ENCODE measurements around the gene DTNA.

Gene DTNA

DNA sequence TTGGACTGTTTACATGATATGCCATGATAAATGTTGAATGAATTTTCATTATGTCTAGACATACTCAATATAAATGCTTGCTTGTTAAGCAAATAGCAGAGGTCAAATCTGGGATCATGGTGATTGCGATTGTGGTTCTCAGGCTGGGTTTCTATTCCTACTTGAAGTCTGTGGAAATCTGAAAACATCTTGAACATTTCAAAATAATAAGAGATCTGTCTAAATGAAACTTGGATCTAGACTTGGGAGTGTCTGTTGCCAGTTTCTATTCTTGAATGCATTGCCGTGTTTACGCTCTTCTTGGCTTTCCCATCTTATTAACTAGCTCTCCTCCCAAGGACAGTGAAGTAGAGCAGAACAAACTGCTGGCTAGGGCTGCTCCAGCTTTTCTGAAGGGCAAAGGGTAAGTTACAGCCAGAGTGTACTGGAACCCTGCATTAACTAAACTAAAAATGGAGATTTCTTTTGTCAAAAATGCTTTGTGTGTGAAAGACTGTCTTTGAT lies 127.7 kb downstream of the DTNA start:
- Mint-ChIP-seq H3K27me3 (ENCODE audit: low read depth) (no peaks in the 10 kb centered on the region), H3K9me3 (no peaks in the 10 kb centered on the region), H3K36me3 (ENCODE audit: low read depth) (peaks cover 10% of the 10 kb centered on the region), H3K4me1 (peaks cover 30% of the 10 kb centered on the region), H3K4me3 (no peak overlapping the region), H3K27ac (peak overlapping the region; percentile 55 to 95 (median 85))
- no peak for TF ChIP-seq CTCF (IDR thresholded peaks at IDR 0.05; ENCODE audit: unreplicated experiment in 3 of 3)

DNA sequence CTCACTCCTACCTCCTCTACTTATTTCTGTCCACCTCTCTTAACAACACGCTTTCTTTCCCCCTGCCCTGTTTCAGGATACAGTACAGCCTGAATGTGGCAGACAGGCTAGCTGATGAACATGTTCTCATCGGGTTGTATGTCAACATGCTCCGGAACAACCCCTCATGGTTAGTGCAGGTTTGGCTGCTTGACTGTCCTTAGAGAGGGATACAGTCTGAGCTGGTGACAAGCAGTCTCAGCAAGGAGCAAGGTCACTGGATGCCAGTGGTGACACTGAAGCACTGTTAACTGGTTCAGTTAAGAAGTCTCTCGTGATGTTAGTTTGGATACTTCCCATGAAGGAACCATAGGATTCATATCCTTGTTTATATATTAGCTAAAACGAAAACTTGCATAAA lies 128.6 kb downstream of the DTNA start:
- no peak for TF ChIP-seq CTCF (IDR thresholded peaks at IDR 0.05; ENCODE audit: unreplicated experiment in 3 of 3)
- peak overlapping the region; percentile 37 to 95 (median 85) for H3K27ac Mint-ChIP-seq
- no peaks in the 10 kb centered on the region for H3K9me3 Mint-ChIP-seq

GRCh38 chr18:34840256-34840826 lies 130.2 kb downstream of the DTNA start:
- H3K36me3 Mint-ChIP-seq (ENCODE audit: low read depth) = peaks cover under 1% of the 10 kb centered on the region
- peaks cover 25% of the 10 kb centered on the region for H3K4me1 Mint-ChIP-seq
- no peaks in the 10 kb centered on the region for H3K9me3 Mint-ChIP-seq
- no peak overlapping the region for H3K4me3 Mint-ChIP-seq
- no peaks in the 10 kb centered on the region for H3K27me3 Mint-ChIP-seq (ENCODE audit: low read depth)
- peak overlapping the region in 1 of 3 experiments; percentile 61 for H3K27ac Mint-ChIP-seq
- TF ChIP-seq CTCF (IDR thresholded peaks at IDR 0.05; ENCODE audit: unreplicated experiment in 3 of 3) = no peak

More for the DNA sequence above, 128.6 kb downstream of the DTNA start:
- Mint-ChIP-seq H3K36me3 (ENCODE audit: low read depth) (peaks cover 5% of the 10 kb centered on the region), H3K4me1 (peaks cover 30% of the 10 kb centered on the region), H3K27me3 (ENCODE audit: low read depth) (no peaks in the 10 kb centered on the region), H3K4me3 (no peak overlapping the region)

GRCh38 chr18:34841891-34842290 lies 131.8 kb downstream of the DTNA start:
- no peaks in the 10 kb centered on the region for H3K27me3 Mint-ChIP-seq (ENCODE audit: low read depth)
- no peak for TF ChIP-seq CTCF (IDR thresholded peaks at IDR 0.05; ENCODE audit: unreplicated experiment in 3 of 3)
- peaks cover 3% of the 10 kb centered on the region for H3K36me3 Mint-ChIP-seq (ENCODE audit: low read depth)
- H3K4me3 Mint-ChIP-seq = no peak overlapping the region
- peaks cover 25% of the 10 kb centered on the region for H3K4me1 Mint-ChIP-seq
- H3K9me3 Mint-ChIP-seq = no peaks in the 10 kb centered on the region
- H3K27ac Mint-ChIP-seq = peak overlapping the region in 1 of 3 experiments; percentile 21

DNA sequence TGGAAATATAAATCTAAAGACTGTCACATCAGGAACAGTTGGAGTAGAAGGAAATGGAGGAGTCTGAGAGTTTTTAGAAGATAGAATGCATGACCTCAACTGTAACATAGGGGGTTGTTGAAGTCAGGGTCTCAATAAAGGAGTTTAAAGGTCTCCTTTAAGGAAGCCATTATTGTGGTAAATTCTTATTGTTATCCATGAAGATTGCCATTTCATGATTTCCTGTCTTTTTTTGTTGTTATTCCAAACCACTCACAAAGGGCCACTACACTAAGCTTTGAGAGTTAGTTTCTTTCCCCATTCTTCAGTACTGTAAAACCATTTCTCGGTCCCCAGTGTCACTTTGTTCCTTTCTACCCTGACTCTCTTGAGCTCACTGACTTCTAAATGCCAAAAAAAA lies 134.0 kb downstream of the DTNA start:
- Mint-ChIP-seq H3K36me3 (ENCODE audit: low read depth) (peaks cover 6% of the 10 kb centered on the region), H3K27ac (no peak overlapping the region), H3K4me3 (no peak overlapping the region), H3K27me3 (ENCODE audit: low read depth) (no peaks in the 10 kb centered on the region), H3K9me3 (no peaks in the 10 kb centered on the region), H3K4me1 (peaks cover 12% of the 10 kb centered on the region)
- TF ChIP-seq CTCF (IDR thresholded peaks at IDR 0.05; ENCODE audit: unreplicated experiment in 3 of 3) = no peak
